ENCODE data around the gene IFT172. TPM values are rescaled to one million over a fixed set of nuclear protein-coding genes. Genes with fewer than 3 reads are reported as not detected.

Gene IFT172
- total and polyA plus RNA-seq, 2 of the 4 experiments (the other 2 are of a cell fraction) = 18.8 to 25.5 TPM

DNA sequence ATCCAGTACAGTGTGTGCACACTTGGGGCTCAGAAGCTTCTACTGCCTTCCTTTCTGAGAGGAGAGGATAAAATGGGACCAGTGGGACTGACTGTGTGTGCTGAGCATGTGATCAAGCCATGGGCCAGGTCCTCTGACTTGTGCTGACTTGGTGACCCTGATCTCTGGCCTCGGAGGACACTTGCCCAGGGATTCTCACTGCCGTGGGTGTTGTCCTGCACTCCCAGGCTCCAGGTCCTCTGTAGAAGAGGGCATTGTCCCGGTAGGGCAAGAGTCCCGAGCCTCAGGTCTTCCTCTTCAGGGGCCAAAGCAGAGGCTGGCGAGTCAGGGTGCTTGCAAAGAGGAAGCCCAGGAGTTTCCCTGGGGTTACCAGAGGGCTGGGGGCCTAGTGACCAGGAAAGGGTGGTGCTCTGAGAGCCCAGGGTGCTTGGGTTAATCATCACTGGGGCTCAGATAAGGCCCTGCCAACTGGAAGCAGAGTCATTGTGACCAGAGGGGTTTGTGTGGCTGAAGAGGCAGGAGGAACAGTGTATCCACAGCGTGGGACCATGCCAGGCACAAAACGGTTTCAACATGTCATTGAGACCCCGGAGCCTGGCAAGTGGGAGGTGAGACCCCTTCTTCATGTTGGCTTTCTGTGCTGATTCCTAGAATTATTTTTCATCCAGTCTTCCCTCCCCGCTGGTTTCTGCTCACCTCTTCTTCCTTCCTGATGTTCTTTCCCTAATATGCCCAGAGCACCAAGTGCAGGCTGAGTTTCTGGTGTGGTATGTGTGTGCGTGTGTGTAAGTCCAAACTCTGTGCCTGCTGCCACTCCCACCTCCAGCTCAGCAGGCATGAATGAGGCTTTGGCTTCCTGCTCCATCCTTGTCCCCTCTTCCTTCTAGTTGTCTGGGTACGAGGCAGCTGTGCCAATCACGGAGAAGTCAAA, 7.1 kb upstream of the IFT172 start, which contains the start of gene GCKR:
Gene GCKR (plus strand): TSS at position 483 of the 931 bp plus-strand sequence. CDS start 66 bp downstream, at position 549.
- Histone ChIP-seq H4K8ac (ENCODE audit: low read depth in 2 of 2, low read length in 2 of 2) (peak within 1 kb of the TSS in 1 of 2 experiments; percentile 4; a peak in 2 of 4 replicates), H3K4ac (ENCODE audit: low read depth, low read length) (0 out of 2 replicates have a peak within 1 kb of the TSS, but pooled peaks have one; percentile 6), H3K27me3 (ENCODE audit: control insufficient read depth, insufficient read depth, low read length) (peaks cover 2% of the 10 kb centered on the region; the same call in 1 of the 2 replicates), H2AK9ac (replicated peaks; ENCODE audit: low read depth, low read length, poor library complexity) (peak within 1 kb of the TSS; percentile 53), H3K4me1 (ENCODE audit: control insufficient read depth, insufficient read depth, low read length) (peaks cover 5% of the 10 kb centered on the region), H3K56ac (ENCODE audit: extremely low read depth, insufficient read depth, low read length) (no peak within 1 kb of the TSS), H4K5ac (ENCODE audit: low read depth, low read length) (no peak within 1 kb of the TSS), H3K14ac (replicated peaks; ENCODE audit: low read depth, low read length) (peak within 1 kb of the TSS; percentile 29; the same call in 1 of the 2 replicates), H3K79me1 (ENCODE audit: low read depth in 1 of 2, low read length in 2 of 2) (peaks cover 0 to 11% of the 10 kb centered on the region in 2 experiments; a peak in 2 of 4 replicates), H3K27ac (ENCODE audit: insufficient read depth, low read length) (no peak within 1 kb of the TSS), H2BK20ac (ENCODE audit: low read depth, low read length) (0 out of 2 replicates have a peak within 1 kb of the TSS, but pooled peaks have one; percentile 11), H3K9me3 (ENCODE audit: control insufficient read depth, insufficient read depth, low read length) (no peaks in the 10 kb centered on the region), H3K4me3 (ENCODE audit: insufficient read depth, low read depth, low read length) (no peak within 1 kb of the TSS), H3K4me2 (ENCODE audit: low read depth, low read length) (no peak within 1 kb of the TSS), H3K18ac (ENCODE audit: low read depth, low read length) (no peak within 1 kb of the TSS), H3K9ac (ENCODE audit: low read depth, low read length) (no peak within 1 kb of the TSS), H3K23ac (ENCODE audit: low read depth, low read length) (peak within 1 kb of the TSS; percentile 52), H4K91ac (ENCODE audit: insufficient read depth, low read depth, low read length) (no peak within 1 kb of the TSS), H2BK120ac (ENCODE audit: low read depth, low read length) (no peak within 1 kb of the TSS; the same call in 1 of the 2 replicates), H2BK15ac (ENCODE audit: low read depth, low read length) (peak within 1 kb of the TSS; percentile 42; the same call in 1 of the 3 replicates), H2AFZ (replicated peaks; ENCODE audit: low read length, poor library complexity) (peak within 1 kb of the TSS; percentile 70), H2BK5ac (ENCODE audit: low read depth, low read length, poor library complexity, severe bottlenecking) (no peak within 1 kb of the TSS), H3K36me3 (ENCODE audit: control insufficient read depth, insufficient read depth, low read length) (0 out of 2 replicates have a peak, but pooled peaks cover 3% of the 10 kb centered on the region), H2AK5ac (ENCODE audit: low read depth, low read length) (peak within 1 kb of the TSS; percentile 13; the same call in 1 of the 2 replicates), H4K20me1 (ENCODE audit: insufficient read depth, low read length) (no peaks in the 10 kb centered on the region), H3K9me1 (ENCODE audit: insufficient read depth, low read length) (peaks cover 18% of the 10 kb centered on the region)
- POLR2A ChIA-PET (ENCODE audit: unreplicated experiment) = no interaction called here
- peak; percentile 52 for DNase-seq
- TF ChIP-seq CHD1 (IDR thresholded peaks at IDR 0.05; ENCODE audit: low read depth, low read length) = no peak
- TF ChIP-seq BHLHE40 (IDR thresholded peaks at IDR 0.05; ENCODE audit: low read depth, low read length) = no peak
- no peak for TF ChIP-seq RFX5 (IDR thresholded peaks at IDR 0.05; ENCODE audit: low read depth, low read length)
- no peak for TF ChIP-seq SMC3 (IDR thresholded peaks at IDR 0.05; ENCODE audit: low read depth, low read length)
- no peak for TF ChIP-seq CEBPB (IDR thresholded peaks at IDR 0.05; ENCODE audit: low read depth, low read length)
- TF ChIP-seq MAFK (IDR thresholded peaks at IDR 0.05; ENCODE audit: low read depth, low read length) = no peak
- TF ChIP-seq RCOR1 (IDR thresholded peaks at IDR 0.05; ENCODE audit: insufficient replicate concordance, low read length) = no peak
- TF ChIP-seq FOS (IDR thresholded peaks at IDR 0.05; ENCODE audit: low read depth, low read length) = no peak
- TF ChIP-seq NFE2L2 (IDR thresholded peaks at IDR 0.05; ENCODE audit: low read depth, low read length) = no peak
- TF ChIP-seq, protein P1, sequence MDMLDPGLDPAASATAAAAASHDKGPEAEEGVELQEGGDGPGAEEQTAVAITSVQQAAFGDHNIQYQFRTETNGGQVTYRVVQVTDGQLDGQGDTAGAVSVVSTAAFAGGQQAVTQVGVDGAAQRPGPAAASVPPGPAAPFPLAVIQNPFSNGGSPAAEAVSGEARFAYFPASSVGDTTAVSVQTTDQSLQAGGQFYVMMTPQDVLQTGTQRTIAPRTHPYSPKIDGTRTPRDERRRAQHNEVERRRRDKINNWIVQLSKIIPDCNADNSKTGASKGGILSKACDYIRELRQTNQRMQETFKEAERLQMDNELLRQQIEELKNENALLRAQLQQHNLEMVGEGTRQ (IDR thresholded peaks at IDR 0.05; ENCODE audit: low read depth, low read length) = no peak
- no peak for TF ChIP-seq RAD21 (IDR thresholded peaks at IDR 0.05; ENCODE audit: low read length)
- TF ChIP-seq, protein P2, sequence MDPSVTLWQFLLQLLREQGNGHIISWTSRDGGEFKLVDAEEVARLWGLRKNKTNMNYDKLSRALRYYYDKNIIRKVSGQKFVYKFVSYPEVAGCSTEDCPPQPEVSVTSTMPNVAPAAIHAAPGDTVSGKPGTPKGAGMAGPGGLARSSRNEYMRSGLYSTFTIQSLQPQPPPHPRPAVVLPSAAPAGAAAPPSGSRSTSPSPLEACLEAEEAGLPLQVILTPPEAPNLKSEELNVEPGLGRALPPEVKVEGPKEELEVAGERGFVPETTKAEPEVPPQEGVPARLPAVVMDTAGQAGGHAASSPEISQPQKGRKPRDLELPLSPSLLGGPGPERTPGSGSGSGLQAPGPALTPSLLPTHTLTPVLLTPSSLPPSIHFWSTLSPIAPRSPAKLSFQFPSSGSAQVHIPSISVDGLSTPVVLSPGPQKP (IDR thresholded peaks at IDR 0.05; ENCODE audit: borderline replicate concordance, low read depth, low read length) = no peak
- intact Hi-C loops (cut with micrococcal nuclease) = no loop called here
- in situ Hi-C loops (cut with MboI; ENCODE audit: low sequenced_read_pairs) = no loop called here
- BruUV-seq (replicated peaks) = no TSS peak
- dilution Hi-C loops (cut with HindIII; ENCODE audit: low sequenced_read_pairs, unreplicated experiment) = no loop called here
- 94% methylated on average over 2 of the region's 12 CpGs; no CpG with 5 or more reads in 1 of the 2 experiments for WGBS, 2 experiments (ENCODE audit: extremely low coverage in 2 of 2, insufficient read length in 1 of 2)
- CTCF ChIA-PET = no interaction called here
- ATAC-seq (ENCODE audit: low read depth) = no peak
